ENCODE results near the gene KCNN3. TPM values are rescaled to one million over a fixed set of nuclear protein-coding genes. Genes with fewer than 3 reads are reported as not detected.

Gene KCNN3
- total RNA-seq, 4 donors from 2014 or later: 3.5 to 5.6 (median 4.4) TPM

DNA sequence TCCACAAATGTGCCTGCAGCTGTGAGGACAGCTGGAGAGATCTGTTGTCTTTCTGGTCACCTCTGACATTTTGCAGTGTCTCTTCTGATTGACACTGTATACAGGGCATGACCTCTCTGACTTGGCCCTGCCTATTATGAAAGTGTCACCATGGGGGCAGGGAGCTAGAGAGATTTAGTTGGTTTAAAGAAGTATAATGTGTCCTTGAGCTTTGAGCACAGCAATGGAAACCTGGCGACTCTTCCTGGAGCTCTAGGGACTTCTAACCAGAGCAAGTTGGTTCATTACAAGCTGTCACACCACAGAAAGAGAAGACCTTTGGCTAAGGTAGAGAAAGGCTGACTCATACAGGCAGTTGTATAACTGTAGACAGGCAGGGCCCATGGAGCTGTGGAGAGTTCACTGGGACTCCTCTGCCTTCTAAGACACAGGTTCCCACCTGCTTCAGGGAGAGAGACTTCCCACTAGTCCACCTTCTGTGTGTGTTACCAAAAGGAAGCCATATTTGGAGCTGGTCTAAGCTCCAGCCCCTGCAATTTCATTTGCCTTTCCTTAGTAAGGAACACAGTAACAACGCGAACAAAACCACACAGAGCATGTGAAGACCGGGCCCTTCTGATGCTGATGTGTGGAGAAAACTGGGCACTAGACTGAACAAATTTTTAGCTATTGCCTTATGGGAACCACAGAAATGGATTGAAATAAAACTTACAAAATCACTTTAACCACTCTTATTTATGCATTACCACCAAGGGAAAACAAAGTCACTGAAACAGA lies 171.6 kb downstream of the KCNN3 start:
- WGBS, 2 donors: 83 to 91% methylated on average over 4 of the region's 4 CpGs
- Histone ChIP-seq H3K27ac (no peak overlapping the region), H3K4me1 (no peaks in the 10 kb centered on the region), H3K36me3 (no peaks in the 10 kb centered on the region), H3K4me3 (replicated peaks in 1 of 3) (no peak overlapping the region), H3K9me3 (no peaks in the 10 kb centered on the region), H3K27me3 (no peaks in the 10 kb centered on the region)
- TF ChIP-seq, protein P1, sequence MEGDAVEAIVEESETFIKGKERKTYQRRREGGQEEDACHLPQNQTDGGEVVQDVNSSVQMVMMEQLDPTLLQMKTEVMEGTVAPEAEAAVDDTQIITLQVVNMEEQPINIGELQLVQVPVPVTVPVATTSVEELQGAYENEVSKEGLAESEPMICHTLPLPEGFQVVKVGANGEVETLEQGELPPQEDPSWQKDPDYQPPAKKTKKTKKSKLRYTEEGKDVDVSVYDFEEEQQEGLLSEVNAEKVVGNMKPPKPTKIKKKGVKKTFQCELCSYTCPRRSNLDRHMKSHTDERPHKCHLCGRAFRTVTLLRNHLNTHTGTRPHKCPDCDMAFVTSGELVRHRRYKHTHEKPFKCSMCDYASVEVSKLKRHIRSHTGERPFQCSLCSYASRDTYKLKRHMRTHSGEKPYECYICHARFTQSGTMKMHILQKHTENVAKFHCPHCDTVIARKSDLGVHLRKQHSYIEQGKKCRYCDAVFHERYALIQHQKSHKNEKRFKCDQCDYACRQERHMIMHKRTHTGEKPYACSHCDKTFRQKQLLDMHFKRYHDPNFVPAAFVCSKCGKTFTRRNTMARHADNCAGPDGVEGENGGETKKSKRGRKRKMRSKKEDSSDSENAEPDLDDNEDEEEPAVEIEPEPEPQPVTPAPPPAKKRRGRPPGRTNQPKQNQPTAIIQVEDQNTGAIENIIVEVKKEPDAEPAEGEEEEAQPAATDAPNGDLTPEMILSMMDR (IDR thresholded peaks at IDR 0.05): no peak
- TF ChIP-seq POLR2A (IDR thresholded peaks at IDR 0.05): no peak
- intact Hi-C loops (cut with DNase I): no loop called here
- no peak for DNase-seq

DNA sequence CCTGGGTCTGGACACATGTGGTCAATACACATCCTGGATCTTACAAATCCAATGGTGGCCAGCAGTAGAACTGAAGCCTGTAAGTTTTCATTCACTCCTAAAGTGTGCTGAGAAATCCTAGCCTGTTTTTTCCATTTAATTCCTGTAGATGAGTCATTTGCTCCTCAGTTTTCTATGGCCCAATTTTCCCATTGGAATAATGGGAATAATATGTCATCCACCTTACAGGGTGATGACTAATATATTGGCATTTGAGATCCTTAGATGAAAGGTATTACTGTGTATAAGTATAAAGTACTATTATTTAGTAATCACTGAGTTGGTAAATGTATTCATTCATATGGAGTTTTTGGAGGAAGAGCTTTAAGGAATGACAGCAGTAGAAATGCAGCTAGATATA lies 172.4 kb downstream of the KCNN3 start:
- H3K4me1 ChIP-seq: no peaks in the 10 kb centered on the region
- no peaks in the 10 kb centered on the region for H3K27me3 ChIP-seq
- no peaks in the 10 kb centered on the region for H3K36me3 ChIP-seq
- no peak for DNase-seq
- intact Hi-C loops (cut with DNase I): no loop called here
- no peak overlapping the region for H3K27ac ChIP-seq
- TF ChIP-seq, protein P1 (IDR thresholded peaks at IDR 0.05): no peak
- TF ChIP-seq POLR2A (IDR thresholded peaks at IDR 0.05): no peak
- H3K9me3 ChIP-seq: no peaks in the 10 kb centered on the region
- no peak overlapping the region for H3K4me3 ChIP-seq (replicated peaks in 1 of 3)

DNA sequence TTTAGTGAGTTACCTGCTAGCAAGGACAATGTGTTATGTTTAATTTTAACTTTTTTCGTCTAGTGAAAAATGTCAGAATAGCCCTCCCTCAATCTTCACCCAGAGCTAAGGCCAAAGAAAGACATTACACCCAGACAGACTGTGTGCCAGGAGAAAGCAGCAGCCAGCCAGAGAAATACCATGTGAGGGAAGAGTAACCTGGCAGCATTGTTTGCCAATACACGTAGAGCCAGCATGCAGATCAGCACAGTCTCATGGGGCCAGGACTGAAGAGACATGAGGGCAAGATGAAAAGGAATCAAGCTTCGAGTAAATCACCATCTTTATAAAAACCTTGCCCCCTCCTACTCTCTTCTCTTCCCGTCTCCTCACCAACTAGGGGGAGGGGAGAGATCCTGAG lies 173.6 kb downstream of the KCNN3 start:
- Histone ChIP-seq H3K27ac (no peak overlapping the region), H3K4me1 (no peaks in the 10 kb centered on the region), H3K9me3 (no peaks in the 10 kb centered on the region), H3K4me3 (replicated peaks in 1 of 3) (no peak overlapping the region), H3K36me3 (no peaks in the 10 kb centered on the region), H3K27me3 (no peaks in the 10 kb centered on the region)
- intact Hi-C loops (cut with DNase I): no loop called here
- DNase-seq: no peak
- no peak for TF ChIP-seq POLR2A (IDR thresholded peaks at IDR 0.05)
- TF ChIP-seq, protein P1 (IDR thresholded peaks at IDR 0.05): no peak
- 57 to 65% methylated on average over 4 of the region's 4 CpGs for WGBS, 2 donors

DNA sequence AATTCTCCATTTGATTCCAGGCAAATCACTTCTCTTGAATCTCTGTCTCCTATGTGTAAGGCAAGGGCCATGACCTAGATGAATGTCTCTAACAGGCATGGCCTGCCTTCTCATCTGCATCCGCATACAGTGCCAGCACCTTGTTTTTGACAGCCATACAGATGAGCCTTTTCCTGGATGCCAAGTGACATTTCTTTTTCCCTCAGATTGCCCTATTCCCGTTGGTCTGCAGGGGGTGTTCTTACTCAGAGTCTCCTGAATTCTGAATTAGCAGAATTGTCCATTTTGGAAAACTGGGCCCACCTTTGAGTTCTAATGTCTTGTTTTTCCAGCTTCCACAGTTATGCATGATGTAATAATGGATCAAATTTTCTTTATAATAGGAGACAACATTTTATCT lies 174.1 kb downstream of the KCNN3 start:
- Histone ChIP-seq H3K4me1 (no peaks in the 10 kb centered on the region), H3K36me3 (no peaks in the 10 kb centered on the region), H3K27me3 (no peaks in the 10 kb centered on the region), H3K27ac (no peak overlapping the region), H3K9me3 (no peaks in the 10 kb centered on the region), H3K4me3 (replicated peaks in 1 of 3) (no peak overlapping the region)
- intact Hi-C loops (cut with DNase I): no loop called here
- DNase-seq: no peak
- WGBS, 2 donors: 43 to 48% methylated on average over 2 of the region's 2 CpGs
- no peak for TF ChIP-seq POLR2A (IDR thresholded peaks at IDR 0.05)
- TF ChIP-seq, protein P1 (IDR thresholded peaks at IDR 0.05): no peak

DNA sequence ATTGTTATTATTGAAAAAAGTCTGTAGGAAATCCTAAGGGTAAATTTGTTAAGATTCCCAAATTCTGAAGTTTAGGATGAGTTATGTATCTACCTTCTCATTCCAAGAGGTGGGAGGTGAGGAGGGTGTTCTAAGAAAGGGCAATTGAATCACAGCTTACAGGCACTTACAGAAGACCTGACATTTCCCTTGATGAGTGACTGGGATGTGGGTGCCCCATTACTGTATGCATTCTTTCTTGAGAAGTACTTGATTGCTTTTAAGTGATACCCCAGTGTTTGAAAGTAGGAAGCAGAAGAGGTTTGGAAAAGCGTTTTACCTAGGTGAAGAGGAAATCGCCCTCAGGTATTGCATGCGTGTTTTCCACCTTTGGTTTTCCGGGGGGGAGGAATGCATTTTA lies 175.1 kb downstream of the KCNN3 start:
- WGBS, 2 donors: 61 to 74% methylated on average over 4 of the region's 4 CpGs

More for the DNA sequence above, 175.1 kb downstream of the KCNN3 start:
- Histone ChIP-seq H3K36me3 (no peaks in the 10 kb centered on the region), H3K4me1 (no peaks in the 10 kb centered on the region), H3K27ac (no peak overlapping the region), H3K27me3 (no peaks in the 10 kb centered on the region), H3K4me3 (replicated peaks in 1 of 3) (no peak overlapping the region), H3K9me3 (no peaks in the 10 kb centered on the region)
- intact Hi-C loops (cut with DNase I): no loop called here
- TF ChIP-seq, protein P1 (IDR thresholded peaks at IDR 0.05): no peak
- no peak for TF ChIP-seq POLR2A (IDR thresholded peaks at IDR 0.05)
- DNase-seq: no peak
